GM18519 (cell line): ENCODE data around the gene SERBP1.
A peak's percentile ranks its signal among the peaks of the same experiment; 100 is the strongest.
"Not testable (repeated sequence)": the region's sequence is repeated elsewhere in the genome, so short reads cannot be mapped to it uniquely, and the experiment has no call there.

Experiments used
- ATAC-seq: cut with Tn5 transposase; IDR thresholded peaks from one replicate; pipeline ENCODE4 v1.9.1; 2021; ENCODE audit warnings: mild to moderate bottlenecking, moderate library complexity; ENCODE audit not compliant: unreplicated experiment, low FRiP score

SERBP1 gene

GRCh38 chr1:67430358-67431155, at the start of gene SERBP1:
TSS of gene SERBP1 (minus strand) at chr1:67430402. CDS start at chr1:67430300, 102 bp downstream.
- peak; percentile 91 for ATAC-seq

- ATAC-seq = no peak
Measured at GRCh38 chr1:67479146-67479891, 49.1 kb upstream of the SERBP1 start.

DNA sequence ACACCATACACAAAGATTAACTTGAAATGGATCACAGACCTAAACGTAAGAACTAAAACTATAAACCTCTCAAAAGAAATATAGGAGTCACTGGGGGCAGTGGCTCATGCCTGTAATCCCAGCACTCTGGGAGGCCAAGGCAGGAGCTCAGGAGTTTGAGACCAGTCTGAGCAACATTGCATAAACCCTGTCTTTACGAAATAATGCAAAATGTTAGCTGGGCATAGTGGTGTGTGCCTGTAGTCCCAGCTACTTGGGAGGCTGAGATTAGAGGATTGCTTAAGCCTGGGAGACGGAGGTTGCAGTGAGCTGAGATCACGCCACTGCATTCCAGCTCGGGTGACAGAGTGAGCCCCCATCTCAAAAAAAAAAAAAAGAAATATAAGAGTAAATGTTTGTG, 46.7 kb upstream of the SERBP1 start:
- no peak for ATAC-seq

GRCh38 chr1:67476006-67476482, 45.8 kb upstream of the SERBP1 start:
- ATAC-seq = no peak

- ATAC-seq = no peak
Measured at GRCh38 chr1:67472056-67472455, 41.9 kb upstream of the SERBP1 start.

DNA sequence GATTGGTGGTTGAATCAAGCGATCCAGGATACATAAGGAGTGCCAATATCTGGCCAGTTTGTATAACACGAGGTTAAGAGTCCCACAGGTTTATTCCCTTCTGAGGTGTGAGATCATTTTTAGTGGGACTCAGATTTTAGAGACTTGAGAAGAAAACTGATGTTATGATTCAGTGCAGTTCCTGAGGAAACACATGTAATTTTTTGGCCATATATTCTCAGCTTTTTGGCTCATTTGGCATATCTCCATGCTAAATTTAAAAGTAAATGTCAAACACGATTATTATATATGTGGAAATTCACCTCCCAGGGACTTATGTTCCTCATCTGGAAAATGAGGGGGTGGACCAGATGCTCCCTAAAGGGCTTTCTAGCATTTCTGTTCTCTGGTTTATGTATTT, 39.2 kb upstream of the SERBP1 start:
- no peak for ATAC-seq

- ATAC-seq = no peak
Measured at GRCh38 chr1:67468066-67468718, 38.0 kb upstream of the SERBP1 start.

- no peak for ATAC-seq
Measured at GRCh38 chr1:67465375-67465774, 35.2 kb upstream of the SERBP1 start.

- no peak for ATAC-seq
Measured at GRCh38 chr1:67464746-67465145, 34.5 kb upstream of the SERBP1 start.

- no peak for ATAC-seq
Measured at GRCh38 chr1:67464058-67464457, 33.9 kb upstream of the SERBP1 start.

DNA sequence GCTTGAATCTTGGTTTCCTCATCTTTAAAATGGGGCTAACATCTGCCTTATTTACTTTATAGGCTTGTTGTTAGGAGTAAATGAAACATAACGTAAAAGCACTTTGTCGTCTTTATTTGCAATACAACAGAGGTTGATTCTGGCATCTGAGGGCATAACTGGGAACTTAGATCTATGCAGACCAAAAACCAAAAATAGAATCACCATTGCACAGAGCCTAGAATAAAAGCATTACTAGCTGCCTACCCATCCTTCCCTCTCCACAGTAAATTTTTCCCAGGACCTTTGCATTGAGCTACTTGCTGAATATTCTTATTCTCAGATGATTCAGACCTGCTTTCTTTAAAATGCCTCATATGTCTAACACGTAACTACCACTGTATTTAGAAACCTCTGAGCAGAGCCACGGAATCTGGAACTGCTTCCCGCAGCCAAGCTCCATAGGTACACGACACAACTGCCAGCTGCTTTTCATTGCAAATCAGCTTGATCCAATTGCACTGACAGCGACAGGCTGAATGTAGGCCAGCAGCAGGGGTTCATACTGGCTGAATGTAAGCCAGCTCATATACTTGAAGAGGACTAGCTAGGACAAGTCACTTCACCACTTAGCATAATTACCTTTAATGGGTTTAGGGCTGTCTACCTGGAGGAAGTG, 33.2 kb upstream of the SERBP1 start:
- ATAC-seq = no peak

- ATAC-seq = no peak
Measured at GRCh38 chr1:67460676-67461500, 30.7 kb upstream of the SERBP1 start.

DNA sequence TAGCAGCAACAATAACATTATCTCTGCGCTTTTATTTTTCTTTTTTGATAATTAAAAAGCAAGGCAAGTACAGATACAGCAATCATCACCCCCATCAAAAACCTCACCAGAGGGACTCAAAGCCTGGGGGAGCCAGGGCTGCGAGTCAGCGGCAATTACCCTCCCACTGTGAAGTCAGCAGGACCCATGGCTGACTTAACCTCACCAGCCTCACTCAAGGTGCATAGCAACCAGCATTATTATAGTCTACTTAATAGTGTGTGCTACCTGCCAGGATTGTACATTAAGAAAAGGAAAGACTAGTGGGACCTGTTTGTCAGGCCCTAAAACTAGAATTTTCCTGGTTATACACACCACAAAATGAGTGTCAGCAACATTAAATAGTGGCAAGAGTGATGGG, 28.9 kb upstream of the SERBP1 start:
- no peak for ATAC-seq

- no peak for ATAC-seq
Measured at GRCh38 chr1:67458663-67459062, 28.5 kb upstream of the SERBP1 start.

DNA sequence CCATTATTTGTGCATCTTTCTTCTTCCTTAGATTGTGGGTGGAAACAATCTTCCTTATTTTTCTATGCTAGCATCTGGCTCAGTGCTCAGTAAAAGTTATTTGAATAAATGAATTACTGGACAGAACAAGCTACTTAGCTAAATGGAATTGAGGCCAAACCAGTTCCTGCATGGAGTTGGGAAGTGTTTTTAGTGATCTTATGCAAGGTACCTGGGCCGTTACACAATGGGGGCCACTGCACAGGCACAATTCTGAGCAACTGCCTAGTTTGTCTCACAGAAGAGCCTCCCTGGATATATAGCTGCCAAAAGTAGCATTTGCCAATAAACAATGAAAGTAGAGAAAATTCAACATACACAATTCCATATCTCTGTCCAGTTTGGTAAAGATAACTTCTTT, 27.0 kb upstream of the SERBP1 start:
- ATAC-seq = no peak

GRCh38 chr1:67451815-67452214, 21.6 kb upstream of the SERBP1 start:
- no peak for ATAC-seq

DNA sequence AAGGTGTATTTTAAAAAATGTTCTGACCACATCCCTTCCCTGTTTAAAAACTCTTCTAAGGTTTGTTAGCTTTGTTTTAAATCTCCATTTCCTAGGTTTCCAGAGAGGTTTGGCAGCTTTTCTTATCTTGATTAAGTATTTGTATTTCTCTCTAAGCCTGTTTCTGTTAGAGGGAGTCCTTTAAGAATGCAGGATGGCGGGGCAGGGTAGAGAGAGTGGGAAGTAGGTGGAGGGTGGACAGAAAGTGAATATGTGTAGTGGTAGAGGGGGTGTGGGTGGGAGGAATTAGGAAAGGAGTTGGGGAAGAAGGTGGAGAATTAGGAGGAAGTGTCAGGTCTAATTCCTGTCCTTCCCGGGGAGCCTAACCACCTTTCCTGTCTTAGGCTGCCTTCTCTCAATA, 21.2 kb upstream of the SERBP1 start:
- ATAC-seq = no peak

- no peak for ATAC-seq
Measured at GRCh38 chr1:67446893-67447292, 16.7 kb upstream of the SERBP1 start.

DNA sequence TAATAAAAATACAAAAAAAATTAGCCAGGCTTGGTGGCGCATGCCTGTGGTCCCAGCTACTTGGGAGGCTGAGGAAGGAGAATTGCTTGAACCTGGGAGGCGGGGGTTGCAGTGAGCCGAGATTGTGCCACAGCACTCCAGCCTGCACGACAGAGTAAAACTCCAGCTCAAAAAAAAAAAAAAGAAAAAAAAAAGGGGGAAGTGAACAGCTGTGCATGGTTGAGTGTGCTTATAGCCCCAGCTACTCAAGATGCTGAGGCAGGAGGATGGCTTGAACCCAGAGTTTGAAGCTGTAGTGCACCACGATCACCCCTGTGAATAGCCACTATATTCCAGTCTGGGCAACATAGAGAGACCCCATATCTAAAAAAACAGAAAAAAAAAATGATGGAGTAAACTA, 15.8 kb upstream of the SERBP1 start:
- ATAC-seq = not testable (repeated sequence)

DNA sequence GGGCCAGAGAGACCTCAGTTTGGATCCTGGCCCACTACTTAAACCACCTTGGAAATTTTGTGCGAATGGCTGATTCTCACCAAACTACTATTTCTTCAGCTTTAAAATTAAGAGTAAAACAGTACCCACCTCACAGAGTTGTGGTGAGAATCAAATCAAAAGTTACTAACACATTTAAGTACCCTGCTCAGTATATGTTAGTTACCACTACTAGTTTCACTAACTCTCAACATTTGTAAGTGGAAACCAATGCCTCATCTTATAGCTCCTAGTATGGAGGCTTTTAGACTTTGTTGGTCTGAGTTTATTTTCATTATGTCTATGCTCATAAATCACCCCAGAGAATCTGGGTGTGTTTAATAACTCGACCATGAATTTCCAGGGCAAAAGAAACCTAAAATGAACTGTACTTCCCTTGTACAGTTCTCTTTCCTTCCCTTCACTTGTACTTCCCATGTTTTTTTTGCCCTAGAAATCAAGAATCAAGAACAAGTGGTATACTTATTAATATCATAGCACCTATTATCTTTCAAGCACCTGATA, 11.6 kb upstream of the SERBP1 start:
- ATAC-seq = no peak
